ENCODE data around the gene CKS1B.
"Not testable (repeated sequence)": the region's sequence is repeated elsewhere in the genome, so short reads cannot be mapped to it uniquely, and the experiment has no call there.

CKS1B gene

GRCh38 chr1:154964359-154964758 lies 10.1 kb upstream of the CKS1B start:
- DNase-seq (ENCODE audit: low read depth in 2 of 2), result no peak

DNA sequence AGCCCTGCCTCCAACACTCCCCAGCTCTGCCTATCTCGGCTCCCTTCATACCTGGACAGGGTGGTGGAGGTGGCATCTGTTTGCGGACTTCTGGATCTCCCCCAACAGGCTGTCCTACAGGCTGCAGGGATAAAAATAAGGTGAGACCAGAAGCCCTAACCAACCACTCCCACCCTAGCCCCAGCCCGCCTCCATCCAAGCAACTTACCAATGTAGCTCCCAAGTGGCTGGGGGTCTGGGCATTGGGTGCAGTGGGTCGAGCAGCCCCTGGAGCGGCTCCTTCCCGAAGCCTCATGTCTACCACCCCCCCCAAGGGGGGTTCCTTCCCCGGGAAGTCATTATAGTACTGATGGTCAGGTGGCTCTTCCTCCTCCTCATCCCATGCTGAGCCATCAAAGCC lies 8.4 kb upstream of the CKS1B start:
- no peak for DNase-seq (ENCODE audit: low read depth in 2 of 2)

GRCh38 chr1:154967331-154967950 lies 7.0 kb upstream of the CKS1B start:
- DNase-seq (ENCODE audit: low read depth in 2 of 2), result no peak

GRCh38 chr1:154968731-154969130 lies 5.8 kb upstream of the CKS1B start:
- DNase-seq (ENCODE audit: low read depth in 2 of 2), result no peak

GRCh38 chr1:154969246-154969645 lies 5.2 kb upstream of the CKS1B start:
- DNase-seq (ENCODE audit: low read depth in 2 of 2), result no peak

DNA sequence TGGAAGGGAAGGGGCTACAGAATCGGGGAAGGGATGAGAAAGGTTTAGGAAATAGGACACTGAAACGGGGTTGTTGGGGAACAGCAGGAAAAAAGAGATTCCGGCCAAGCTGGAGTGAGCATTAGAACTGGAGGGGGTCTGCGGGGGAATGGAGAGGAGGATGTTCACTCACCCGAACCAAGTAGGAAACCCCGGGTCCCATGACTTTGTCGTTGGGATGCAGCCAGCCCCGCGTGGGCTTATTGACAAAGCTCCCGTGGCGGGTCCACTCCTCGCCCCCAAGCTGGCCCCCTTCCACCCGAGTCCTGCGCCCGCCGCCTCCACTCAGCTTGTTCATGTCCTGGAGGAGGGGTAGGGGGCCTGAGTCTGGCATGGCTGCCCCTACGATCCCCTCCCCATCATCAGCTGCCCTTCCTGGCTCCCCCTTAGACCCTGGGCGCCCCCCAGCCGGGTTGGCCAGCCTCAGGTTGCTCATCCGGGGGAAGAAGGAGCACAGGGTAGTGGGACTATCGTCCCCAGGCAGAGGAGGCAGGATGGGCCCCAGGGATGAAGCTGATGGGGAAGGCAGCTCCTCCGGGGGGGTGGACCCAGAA lies 4.5 kb upstream of the CKS1B start:
- no peak for DNase-seq (ENCODE audit: low read depth in 2 of 2)

GRCh38 chr1:154970631-154971340 lies 3.7 kb upstream of the CKS1B start, which contains the start of gene SHC1:
Gene SHC1 (minus strand): TSS chr1:154970747. CDS start chr1:154970526, 221 bp downstream.
- peak in 1 of 2 experiments; percentile 30 for DNase-seq (ENCODE audit: low read depth in 2 of 2)

- no peak for DNase-seq (ENCODE audit: low read depth in 2 of 2)
Observed at GRCh38 chr1:154971341-154971998, 3.0 kb upstream of the CKS1B start.

DNA sequence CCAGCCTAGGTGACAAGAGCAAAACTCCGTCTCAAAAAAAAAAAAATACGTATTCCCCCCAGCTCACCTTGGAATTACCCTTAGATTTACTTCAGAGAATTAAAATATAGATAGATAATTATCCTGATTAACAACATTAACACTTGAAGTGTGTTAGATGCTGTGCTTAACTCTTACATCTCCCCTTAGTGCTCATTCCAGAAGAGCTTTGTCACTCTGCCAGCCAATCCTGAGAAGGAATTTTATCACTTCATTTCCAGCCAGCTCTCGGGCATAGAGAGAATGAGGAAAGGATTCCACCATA lies 2.3 kb upstream of the CKS1B start:
- no peak for DNase-seq (ENCODE audit: low read depth in 2 of 2)

DNA sequence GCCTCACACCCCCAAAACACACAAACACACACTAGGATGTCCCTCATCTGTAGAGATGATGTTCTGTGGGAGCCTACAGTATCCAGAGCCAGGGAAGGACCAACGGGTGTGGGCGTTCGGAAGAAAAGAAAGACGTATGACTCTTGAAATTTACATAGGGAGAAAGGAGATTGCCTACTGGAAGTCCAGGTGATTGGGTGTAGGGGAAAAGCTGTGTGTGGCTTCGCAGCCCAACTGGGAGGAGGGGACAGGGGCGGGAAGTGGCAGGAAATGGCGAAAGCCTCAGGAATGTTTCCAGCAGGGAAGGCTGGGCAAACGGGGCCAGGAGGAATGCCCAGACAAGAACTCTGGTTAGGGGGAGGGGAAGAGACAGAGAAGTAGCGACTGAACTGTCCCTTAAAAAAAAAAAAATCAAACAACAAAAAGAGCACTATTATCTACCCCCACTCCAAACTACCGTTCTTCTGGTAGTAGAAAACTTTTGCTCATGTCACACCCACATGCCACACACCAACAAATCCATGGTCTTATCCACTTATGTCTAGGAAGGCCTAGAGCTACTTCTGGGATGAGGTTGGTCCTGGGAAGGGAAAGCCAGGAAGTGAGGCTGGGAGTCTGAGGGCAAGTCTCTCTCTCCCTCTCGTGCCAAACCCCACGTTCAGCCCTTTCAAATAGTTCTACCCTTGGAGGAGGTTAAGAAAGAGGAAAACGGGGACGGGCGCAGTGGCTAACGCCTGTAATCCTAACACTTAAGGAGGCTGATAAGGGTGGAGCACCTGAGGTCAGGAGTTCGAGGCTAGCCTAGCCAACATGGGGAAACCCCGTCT lies 1.8 kb upstream of the CKS1B start:
- DNase-seq (ENCODE audit: low read depth in 2 of 2), result no peak

- DNase-seq (ENCODE audit: low read depth in 2 of 2), result peak; percentile 78 to 98
Observed at GRCh38 chr1:154973344-154974101, 958 bp upstream of the CKS1B start.

DNA sequence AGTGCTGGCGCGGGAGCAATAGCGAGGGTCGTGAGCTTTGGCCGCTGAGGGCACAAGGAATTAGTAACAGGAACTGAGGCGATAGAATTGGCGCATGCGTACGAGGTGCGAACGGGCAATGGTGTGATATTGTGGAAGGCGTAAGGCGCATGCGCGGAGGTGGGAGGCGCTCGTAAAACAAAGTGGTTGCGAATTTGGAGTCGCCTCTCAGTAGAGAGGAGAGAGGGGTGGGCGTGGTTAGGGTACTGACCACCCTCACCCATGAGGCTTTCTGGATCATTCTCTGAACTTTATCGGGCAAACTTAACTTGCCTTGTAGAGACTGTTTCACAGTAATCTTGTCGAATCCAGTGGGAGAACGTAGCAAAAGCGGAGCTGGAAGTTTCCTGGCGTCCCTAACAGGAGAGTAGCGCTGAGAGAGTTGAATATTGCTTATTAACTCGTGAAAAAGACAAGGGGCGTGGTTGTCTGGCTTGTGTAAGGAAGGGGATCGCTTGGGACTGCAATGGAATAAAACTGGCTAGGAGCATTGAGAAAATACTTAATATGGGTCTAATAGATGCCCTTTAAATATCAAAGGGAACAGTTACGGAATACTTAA lies 427 bp downstream of the CKS1B start:
- peak; percentile 91 to 92 for DNase-seq (ENCODE audit: low read depth in 2 of 2)

DNA sequence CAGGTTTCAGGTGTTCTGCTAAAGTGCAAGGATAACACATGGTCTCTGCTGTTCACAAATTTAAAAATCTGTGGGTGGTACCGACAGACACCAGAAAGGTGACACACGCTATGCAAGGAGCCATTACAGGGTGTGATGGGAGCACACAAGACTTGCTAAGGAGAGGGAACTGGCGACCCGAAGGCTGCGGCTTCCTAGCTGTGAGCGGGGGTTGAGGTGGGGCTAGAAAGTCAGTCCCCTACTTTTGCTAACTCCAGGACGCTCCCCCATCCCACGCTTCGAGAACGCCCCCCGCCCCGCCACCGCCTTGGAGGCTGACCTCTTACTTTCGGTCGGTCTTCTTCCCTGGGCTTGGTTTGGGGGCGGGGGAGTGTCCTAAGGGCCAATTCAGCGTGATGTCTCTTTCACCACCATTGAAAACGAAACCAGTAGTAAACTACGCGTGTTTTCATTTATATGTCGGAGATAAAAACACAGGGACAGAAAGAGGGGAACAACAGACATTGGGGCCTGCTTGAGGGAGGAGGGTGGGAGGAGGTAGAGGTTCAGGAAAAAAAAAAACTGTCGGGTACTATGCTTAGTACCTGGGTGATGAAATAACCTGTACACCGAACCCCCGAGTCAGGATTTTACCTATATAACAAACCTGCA lies 1.1 kb downstream of the CKS1B start:
- DNase-seq (ENCODE audit: low read depth in 2 of 2), result peak in 1 of 2 experiments; percentile 58

DNA sequence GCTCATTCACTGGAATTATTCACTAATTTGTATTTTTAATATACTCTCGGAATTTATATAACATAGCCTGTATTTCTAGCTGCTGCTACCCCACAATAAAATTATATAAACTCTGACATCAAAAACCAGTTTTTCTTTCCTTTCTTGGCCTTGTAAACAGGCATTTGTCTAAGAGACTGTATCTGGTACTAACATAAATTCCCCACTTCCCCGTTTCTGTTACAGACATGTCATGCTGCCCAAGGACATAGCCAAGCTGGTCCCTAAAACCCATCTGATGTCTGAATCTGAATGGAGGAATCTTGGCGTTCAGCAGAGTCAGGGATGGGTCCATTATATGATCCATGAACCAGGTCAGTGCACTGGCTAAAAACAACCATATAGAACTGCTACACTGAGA lies 3.3 kb downstream of the CKS1B start:
- not testable (repeated sequence) for DNase-seq (ENCODE audit: low read depth in 2 of 2)

DNA sequence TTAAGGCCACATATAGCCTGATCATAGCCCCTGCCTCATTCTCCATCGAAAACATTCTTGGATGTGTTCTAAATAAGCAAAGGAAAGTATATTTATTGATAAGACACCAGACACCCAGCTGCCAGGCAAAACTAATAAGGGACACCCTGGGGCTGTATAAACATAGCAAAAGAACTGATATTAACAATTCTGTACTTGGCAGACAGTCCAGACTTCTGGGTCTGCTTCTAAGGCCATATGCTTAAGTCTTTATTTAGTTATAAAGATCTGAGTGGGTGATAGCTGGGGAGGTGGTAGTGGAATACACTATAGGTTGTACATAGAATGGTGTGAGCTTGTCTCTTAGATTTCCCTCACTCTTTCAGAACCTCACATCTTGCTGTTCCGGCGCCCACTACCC lies 3.9 kb downstream of the CKS1B start:
- no peak for DNase-seq (ENCODE audit: low read depth in 2 of 2)

DNA sequence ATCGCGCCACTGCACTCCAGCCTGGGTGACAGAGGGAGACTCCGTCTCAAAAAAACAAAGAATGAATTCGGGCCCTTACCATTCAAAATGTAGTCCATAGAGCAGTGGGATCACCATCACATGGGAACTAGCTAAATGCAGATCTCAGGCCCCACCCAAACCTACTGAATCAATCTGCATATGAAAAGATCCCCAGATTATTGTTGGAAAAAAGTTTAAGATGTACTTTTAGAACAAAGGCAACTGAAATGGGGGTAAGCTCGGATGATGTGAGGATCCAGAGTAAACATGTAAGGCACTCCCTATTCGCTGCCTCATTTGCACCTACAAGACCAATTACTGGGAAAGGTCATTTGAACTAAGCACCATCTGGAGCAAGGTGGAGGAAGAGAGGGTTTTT lies 7.9 kb downstream of the CKS1B start:
- no peak for DNase-seq (ENCODE audit: low read depth in 2 of 2)

DNA sequence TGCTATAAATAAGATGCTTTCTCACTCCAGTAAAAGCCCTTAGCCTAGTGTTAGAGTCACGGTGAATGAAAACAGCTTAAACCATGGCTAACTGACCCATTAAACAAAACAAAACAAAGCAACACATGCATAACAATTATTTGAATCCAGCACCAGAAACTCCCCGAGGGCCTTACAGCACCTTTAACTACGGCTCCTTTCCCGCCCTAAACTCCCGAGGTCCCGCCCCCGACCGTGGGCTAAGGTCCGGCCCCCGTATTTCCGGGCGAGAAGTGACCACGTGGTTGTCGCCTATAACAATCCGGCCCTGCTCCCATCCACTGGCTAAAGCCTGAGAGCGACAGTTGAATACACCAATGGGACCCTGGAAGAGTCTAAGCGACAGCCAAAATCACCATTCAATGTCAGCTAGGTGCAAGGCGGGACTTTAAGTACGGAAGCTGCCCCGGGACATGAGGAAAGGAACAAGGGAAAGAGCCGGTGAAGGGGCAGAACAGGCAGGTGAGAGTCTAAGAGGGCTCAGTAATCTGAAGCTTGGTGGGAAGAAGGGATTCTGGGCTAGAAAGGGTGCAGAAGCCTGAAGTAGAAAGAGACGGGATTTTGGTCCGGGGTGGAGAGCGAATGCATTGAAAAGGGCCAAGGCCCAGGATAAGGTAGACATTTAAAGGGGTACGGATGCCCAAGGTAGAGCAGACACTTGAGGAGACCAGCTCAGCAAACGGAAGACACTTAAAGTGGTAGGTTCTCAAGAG lies 8.6 kb downstream of the CKS1B start, which contains the start of gene FLAD1:
Gene FLAD1 (plus strand): TSS at position 448 of the 752 bp plus-strand sequence. CDS start 351 bp downstream, outside the sequence.
- peak; percentile 93 to 96 for DNase-seq (ENCODE audit: low read depth in 2 of 2)

DNA sequence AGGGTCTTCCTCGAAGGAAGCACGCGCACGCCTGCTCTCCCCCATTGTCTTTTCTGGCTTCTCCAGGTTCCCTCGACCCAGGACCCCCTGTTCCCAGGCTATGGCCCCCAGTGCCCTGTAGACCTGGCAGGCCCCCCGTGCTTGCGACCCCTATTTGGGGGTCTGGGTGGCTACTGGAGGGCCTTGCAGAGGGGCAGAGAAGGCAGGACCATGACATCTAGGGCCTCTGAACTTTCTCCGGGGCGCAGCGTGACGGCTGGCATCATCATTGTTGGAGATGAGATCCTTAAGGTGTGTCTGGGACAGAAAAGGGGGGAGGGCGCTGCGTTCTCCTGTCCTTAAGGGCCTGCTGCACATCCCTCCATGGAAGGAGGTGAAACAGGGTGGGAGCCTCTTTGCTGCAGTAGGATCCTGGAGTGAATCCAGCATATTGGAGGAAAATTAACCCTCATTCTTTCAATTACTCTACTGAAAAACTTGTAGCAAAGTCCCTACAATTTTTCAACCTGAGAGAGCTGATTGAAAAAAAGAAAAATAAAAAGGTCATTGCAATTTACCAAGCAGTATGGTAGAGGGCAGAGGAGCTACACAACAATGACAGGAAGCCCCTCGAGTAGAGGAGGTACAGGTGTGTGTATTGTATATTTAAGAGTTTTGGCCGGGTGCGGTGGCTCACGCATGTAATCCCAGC lies 9.4 kb downstream of the CKS1B start:
- DNase-seq (ENCODE audit: low read depth in 2 of 2), result no peak

DNA sequence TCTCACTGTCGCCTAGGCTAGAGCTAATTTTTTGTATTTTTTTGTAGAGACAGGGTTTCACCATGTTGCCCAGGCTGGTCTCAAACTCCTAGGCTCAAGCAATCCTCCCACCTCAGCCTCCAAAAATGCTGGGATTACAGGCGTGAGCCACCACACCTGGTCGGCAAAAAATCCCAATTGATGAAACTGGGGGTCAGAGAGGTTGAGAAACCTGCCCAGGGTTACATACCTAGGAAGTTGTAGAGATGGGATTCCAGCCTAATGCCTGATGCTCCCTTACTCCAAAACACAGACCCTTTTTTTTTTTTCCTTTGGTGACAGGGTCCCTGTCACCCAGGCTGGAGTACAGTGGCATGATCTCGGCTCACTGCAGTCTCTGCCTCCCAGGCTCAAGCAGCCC lies 12.3 kb downstream of the CKS1B start:
- DNase-seq (ENCODE audit: low read depth in 2 of 2), result not testable (repeated sequence)
